Measurements from ENCODE around the gene PHETA2.
A peak's percentile ranks its signal among the peaks of the same experiment; 100 is the strongest.
"Not testable (repeated sequence)": the region's sequence is repeated elsewhere in the genome, so short reads cannot be mapped to it uniquely, and the experiment has no call there.

The PHETA2 gene

GRCh38 chr22:42086051-42086450 lies 12.0 kb downstream of the PHETA2 start:
- TF ChIP-seq CTCF (IDR thresholded peaks at IDR 0.05) (no peak), ZFX (IDR thresholded peaks at IDR 0.05; ENCODE audit: borderline replicate concordance) (no peak)
- no peak overlapping the region for H3K27ac ChIP-seq

- H3K27ac ChIP-seq, result peak within 1 kb of the TSS; percentile 94
- TF ChIP-seq CTCF (IDR thresholded peaks at IDR 0.05) (peak; percentile 98), ZFX (IDR thresholded peaks at IDR 0.05; ENCODE audit: borderline replicate concordance) (no peak)
These were observed 16.8 kb downstream of the PHETA2 start, which contains the start of gene NDUFA6 for GRCh38 chr22:42090596-42091454. NDUFA6 (minus strand) TSS chr22:42090772; CDS start chr22:42090744, 28 bp downstream.

- TF ChIP-seq ZFX (IDR thresholded peaks at IDR 0.05; ENCODE audit: borderline replicate concordance), result no peak
- no peak for TF ChIP-seq CTCF (IDR thresholded peaks at IDR 0.05)
- H3K27ac ChIP-seq, result peak overlapping the region; percentile 94
These were observed 17.4 kb downstream of the PHETA2 start for GRCh38 chr22:42091455-42091782.

- no peak overlapping the region for H3K27ac ChIP-seq
- no peak for TF ChIP-seq CTCF (IDR thresholded peaks at IDR 0.05)
These were observed 27.2 kb downstream of the PHETA2 start for GRCh38 chr22:42101199-42101598.

- not testable (repeated sequence) for H3K27ac ChIP-seq
These were observed 30.3 kb downstream of the PHETA2 start for GRCh38 chr22:42104332-42104860.

- TF ChIP-seq CTCF (IDR thresholded peaks at IDR 0.05), result no peak
- no peak for TF ChIP-seq ZFX (IDR thresholded peaks at IDR 0.05; ENCODE audit: borderline replicate concordance)
- H3K27ac ChIP-seq, result no peak overlapping the region
These were observed 34.8 kb downstream of the PHETA2 start for GRCh38 chr22:42108848-42109247.

- TF ChIP-seq CTCF (IDR thresholded peaks at IDR 0.05) (no peak), ZFX (IDR thresholded peaks at IDR 0.05; ENCODE audit: borderline replicate concordance) (no peak)
- H3K27ac ChIP-seq, result no peak overlapping the region
These were observed 37.8 kb downstream of the PHETA2 start for GRCh38 chr22:42111798-42112197.

- not testable (repeated sequence) for H3K27ac ChIP-seq
These were observed 38.7 kb downstream of the PHETA2 start for GRCh38 chr22:42112793-42113192.
